Measurements from ENCODE around the gene HEMK1. TPM values are rescaled to one million over a fixed set of nuclear protein-coding genes. Genes with fewer than 3 reads are reported as not detected.

HEMK1 gene
- polyA plus RNA-seq, 2 of the 4 experiments (the other 2 are of a cell fraction), result 4.3 to 4.7 TPM

DNA sequence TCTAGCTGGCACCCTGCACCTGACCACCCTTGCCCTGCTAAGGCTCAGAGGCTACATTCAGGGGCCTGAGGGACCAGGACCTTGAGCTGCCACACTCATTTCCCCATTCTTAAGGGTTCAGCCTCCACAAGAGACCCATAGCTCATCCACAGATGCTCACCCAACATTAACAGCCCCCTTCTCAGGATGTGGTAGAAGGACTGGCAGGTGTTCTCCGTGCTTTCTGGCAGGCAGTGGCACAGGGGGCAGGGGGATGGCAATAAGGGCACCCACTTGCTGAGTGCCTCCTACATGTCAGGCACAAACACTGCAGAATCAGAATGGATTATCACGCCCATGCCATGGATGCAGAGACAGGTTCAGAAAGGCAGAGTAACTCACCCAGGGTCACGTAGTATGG is 57.1 kb downstream of the HEMK1 start (continued):
- TF ChIP-seq, protein P1, sequence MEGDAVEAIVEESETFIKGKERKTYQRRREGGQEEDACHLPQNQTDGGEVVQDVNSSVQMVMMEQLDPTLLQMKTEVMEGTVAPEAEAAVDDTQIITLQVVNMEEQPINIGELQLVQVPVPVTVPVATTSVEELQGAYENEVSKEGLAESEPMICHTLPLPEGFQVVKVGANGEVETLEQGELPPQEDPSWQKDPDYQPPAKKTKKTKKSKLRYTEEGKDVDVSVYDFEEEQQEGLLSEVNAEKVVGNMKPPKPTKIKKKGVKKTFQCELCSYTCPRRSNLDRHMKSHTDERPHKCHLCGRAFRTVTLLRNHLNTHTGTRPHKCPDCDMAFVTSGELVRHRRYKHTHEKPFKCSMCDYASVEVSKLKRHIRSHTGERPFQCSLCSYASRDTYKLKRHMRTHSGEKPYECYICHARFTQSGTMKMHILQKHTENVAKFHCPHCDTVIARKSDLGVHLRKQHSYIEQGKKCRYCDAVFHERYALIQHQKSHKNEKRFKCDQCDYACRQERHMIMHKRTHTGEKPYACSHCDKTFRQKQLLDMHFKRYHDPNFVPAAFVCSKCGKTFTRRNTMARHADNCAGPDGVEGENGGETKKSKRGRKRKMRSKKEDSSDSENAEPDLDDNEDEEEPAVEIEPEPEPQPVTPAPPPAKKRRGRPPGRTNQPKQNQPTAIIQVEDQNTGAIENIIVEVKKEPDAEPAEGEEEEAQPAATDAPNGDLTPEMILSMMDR (IDR thresholded peaks at IDR 0.05), result no peak
- TF ChIP-seq CEBPB (IDR thresholded peaks at IDR 0.05) (no peak), EP300 (IDR thresholded peaks at IDR 0.05) (no peak), NPAS2 (CRISPR knock-in tag; IDR thresholded peaks at IDR 0.05; ENCODE audit: borderline replicate concordance) (no peak), CHD2 (IDR thresholded peaks at IDR 0.05; ENCODE audit: low read length, partially characterized antibody) (no peak), JUNB (IDR thresholded peaks at IDR 0.05) (no peak), NFE2L2 (conservative IDR thresholded peaks at IDR 0.05; ENCODE audit: low read length) (no peak), MAFK (IDR thresholded peaks at IDR 0.05; ENCODE audit: partially characterized antibody) (no peak)
- TF ChIP-seq, protein P2, sequence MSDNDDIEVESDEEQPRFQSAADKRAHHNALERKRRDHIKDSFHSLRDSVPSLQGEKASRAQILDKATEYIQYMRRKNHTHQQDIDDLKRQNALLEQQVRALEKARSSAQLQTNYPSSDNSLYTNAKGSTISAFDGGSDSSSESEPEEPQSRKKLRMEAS (IDR thresholded peaks at IDR 0.05), result no peak

DNA sequence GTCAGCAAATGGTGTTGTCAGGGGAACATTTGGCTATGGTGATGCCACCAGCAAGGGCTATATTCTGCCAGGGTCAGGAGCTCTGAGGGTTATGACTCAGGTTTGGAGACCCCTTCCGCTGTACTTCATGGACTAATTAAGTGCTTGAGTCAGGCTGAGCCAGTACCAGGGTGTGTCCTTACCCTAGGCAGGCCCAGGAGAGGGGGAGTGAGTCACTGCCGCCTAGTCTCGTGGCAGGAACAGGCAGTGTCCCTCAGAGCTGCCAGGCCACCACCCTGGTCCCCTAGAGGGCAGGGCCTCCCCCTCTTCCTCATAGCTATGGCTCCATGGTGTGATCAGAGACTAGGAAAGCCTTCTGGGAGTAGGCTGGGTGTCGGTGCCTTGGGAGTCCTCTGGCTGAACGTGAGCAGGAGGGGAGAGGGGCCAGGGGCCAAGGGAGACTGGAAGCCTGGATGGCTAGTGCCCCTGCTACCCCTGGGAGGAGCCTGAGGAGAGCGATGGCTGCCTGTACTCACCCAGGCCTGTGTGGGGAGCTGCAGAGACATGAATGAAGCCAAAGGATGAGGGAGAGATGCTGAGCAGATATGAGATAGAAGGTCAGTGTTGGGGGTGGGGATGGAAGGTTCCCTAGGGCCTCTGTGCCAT is 58.2 kb downstream of the HEMK1 start:
- WGBS (ENCODE audit: missing lambda C conversion rate), result 20% methylated on average over 4 of the region's 6 CpGs
- ATAC-seq (peak; percentile 94 to 95), FAIRE-seq (no peak), DNase-seq (ENCODE audit: low read depth in 1 of 2, low spot score in 1 of 2) (peak; percentile 40 to 56)
- H3K4me2 ChIP-seq, result peak overlapping the region; percentile 60
- POLR2A ChIA-PET, result interaction anchor here (0.8 kb wide), 1 partner anchor 758 kb away, joined by 3 read pairs; the partner anchor contains the start of gene MANF
- H3K9me3 ChIP-seq, result no peaks in the 10 kb centered on the region
- H3K27ac ChIP-seq, result peak overlapping the region; percentile 41 to 78; a peak in 5 of 6 replicates
- peaks cover 19% of the 10 kb centered on the region for H3K4me1 ChIP-seq
- TF ChIP-seq FOSL2 (IDR thresholded peaks at IDR 0.05) (no peak), FOSL2 (CRISPR knock-in tag; IDR thresholded peaks at IDR 0.05) (0 out of 2 replicates have a peak, but pooled peaks have one; percentile 15), HEYL (CRISPR knock-in tag; IDR thresholded peaks at IDR 0.05) (no peak), RFX5 (IDR thresholded peaks at IDR 0.05) (no peak), RAD21 (conservative IDR thresholded peaks at IDR 0.05 in 1 of 2, IDR thresholded peaks at IDR 0.05 in 1 of 2) (peak; percentile 56 to 59), NR3C1 (IDR thresholded peaks at IDR 0.05) (no peak), EP300 (IDR thresholded peaks at IDR 0.05) (no peak), SMC3 (IDR thresholded peaks at IDR 0.05) (peak; percentile 23; the same call in 1 of the 3 replicates), CBX2 (IDR thresholded peaks at IDR 0.05; ENCODE audit: borderline replicate concordance, low read depth) (no peak), ZSCAN20 (CRISPR knock-in tag; IDR thresholded peaks at IDR 0.05) (no peak), SREBF2 (IDR thresholded peaks at IDR 0.05) (no peak), HOXB5 (CRISPR knock-in tag; IDR thresholded peaks at IDR 0.05) (no peak), MAFK (IDR thresholded peaks at IDR 0.05; ENCODE audit: partially characterized antibody) (no peak)
- TF ChIP-seq, protein P3, sequence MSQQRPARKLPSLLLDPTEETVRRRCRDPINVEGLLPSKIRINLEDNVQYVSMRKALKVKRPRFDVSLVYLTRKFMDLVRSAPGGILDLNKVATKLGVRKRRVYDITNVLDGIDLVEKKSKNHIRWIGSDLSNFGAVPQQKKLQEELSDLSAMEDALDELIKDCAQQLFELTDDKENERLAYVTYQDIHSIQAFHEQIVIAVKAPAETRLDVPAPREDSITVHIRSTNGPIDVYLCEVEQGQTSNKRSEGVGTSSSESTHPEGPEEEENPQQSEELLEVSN (IDR thresholded peaks at IDR 0.05; ENCODE audit: borderline replicate concordance, low read depth), result no peak
- TF ChIP-seq, protein P4, sequence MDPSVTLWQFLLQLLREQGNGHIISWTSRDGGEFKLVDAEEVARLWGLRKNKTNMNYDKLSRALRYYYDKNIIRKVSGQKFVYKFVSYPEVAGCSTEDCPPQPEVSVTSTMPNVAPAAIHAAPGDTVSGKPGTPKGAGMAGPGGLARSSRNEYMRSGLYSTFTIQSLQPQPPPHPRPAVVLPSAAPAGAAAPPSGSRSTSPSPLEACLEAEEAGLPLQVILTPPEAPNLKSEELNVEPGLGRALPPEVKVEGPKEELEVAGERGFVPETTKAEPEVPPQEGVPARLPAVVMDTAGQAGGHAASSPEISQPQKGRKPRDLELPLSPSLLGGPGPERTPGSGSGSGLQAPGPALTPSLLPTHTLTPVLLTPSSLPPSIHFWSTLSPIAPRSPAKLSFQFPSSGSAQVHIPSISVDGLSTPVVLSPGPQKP (IDR thresholded peaks at IDR 0.05; ENCODE audit: low read depth, low read length), result no peak
- TF ChIP-seq, protein P1 (IDR thresholded peaks at IDR 0.05), result peak; percentile 32; the same call in 2 of the 3 replicates
- CTCF ChIA-PET, result interaction anchor here (0.6 to 4.1 kb wide), 16 partner anchors 9 to 749 kb away, joined by 3 to 24 read pairs (median 4); partner anchors contain the start of genes DOCK3 and MAPKAPK3
- H3K4me3 ChIP-seq, result no peak overlapping the region
